Esophagus squamous epithelium (tissue), 5 donors: Measurements from ENCODE around the gene SRRM2. TPM values are rescaled to one million over a fixed set of nuclear protein-coding genes. Genes with fewer than 3 reads are reported as not detected.

Experiments used
- DNase-seq: peaks from one replicate; lab custom pipeline; 2025; lab: John Stamatoyannopoulos, UW
- H3K27ac ChIP-seq, 4 donors: fragments of 200-600 bp; sonication (generic); one replicate each; pipeline ENCODE4 v1.5.1; 2016 to 2019; ENCODE audit warnings: mild to moderate bottlenecking in 1 of 4
- H3K27me3 ChIP-seq, 4 donors: fragments of 200-600 bp; sonication (generic); 1 replicate in 3 of 4; 2 replicates in 1 of 4; pipeline versions ENCODE4 v1.5.1 to v1.6.0; 2017 to 2021; ENCODE audit warnings: antibody characterized with exemption in 1 of 4
- H3K36me3 ChIP-seq, 3 donors: fragments of 200-600 bp; sonication (generic); one replicate each; pipeline ENCODE4 v1.5.1; 2016 to 2019
- H3K4me1 ChIP-seq, 3 donors: fragments of 200-600 bp; sonication (generic); one replicate each; pipeline ENCODE4 v1.5.1; 2017 to 2019
- H3K4me3 ChIP-seq, 4 donors: fragments of 200-600 bp; sonication (generic); 1 replicate in 3 of 4; 2 replicates in 1 of 4; pipeline ENCODE4 v1.5.1; 2016 to 2019; ENCODE audit warnings: mild to moderate bottlenecking in 2 of 4, moderate library complexity in 1 of 4
- H3K9me3 ChIP-seq, 3 donors: fragments of 200-600 bp; sonication (generic); one replicate each; pipeline ENCODE4 v1.5.1; 2016 to 2019
- CTCF ChIP-seq, 6 experiments: fragments of 450-650 bp in 4 of 6; fragments of 200-600 bp in 2 of 6; sonication (generic) in 2 of 6; IDR thresholded peaks; one replicate each; pipeline ENCODE4 v1.5.1; 2016 to 2019; ENCODE audit warnings: antibody characterized with exemption in 6 of 6, mild to moderate bottlenecking in 4 of 6, moderate library complexity in 4 of 6
- POLR2A ChIP-seq, 4 donors: fragments of 450-650 bp; IDR thresholded peaks; one replicate each; pipeline ENCODE4 v1.6.1; 2017; ENCODE audit warnings: antibody characterized with exemption in 4 of 4, mild to moderate bottlenecking in 4 of 4, moderate library complexity in 3 of 4
- WGBS, 2 donors: methylation state at CpG; one replicate each; pipeline ENCODE4 v1.1.5; 2018; 5-methylcytosine and 5-hydroxymethylcytosine counted together
- intact Hi-C: fragments of 100-400 bp; cut with DNase I; formaldehyde crosslinking; loops from one replicate; pipeline ENCODE4 v1.15.0; 2022
- total RNA-seq, 4 donors: library from RNA; depleted of rRNA; stranded (reverse); fragments of >200 nt; gene quantifications; one replicate each; pipeline ENCODE4 v1.1.0, GENCODE V29; 2016
- donor health status: DM: yes; HTN: yes; CAD: no.

SRRM2 gene
- total RNA-seq, 4 donors from 2014 or later = 80.7 to 290 (median 233) TPM

GRCh38 chr16:2708955-2709587 is 43.4 kb upstream of the SRRM2 start:
- DNase-seq = no peak
- intact Hi-C loops = no loop called here
- Histone ChIP-seq H3K4me1 (peaks cover 0 to 8% (median 0%) of the 10 kb centered on the region in 3 donors), H3K27ac (no peak overlapping the region), H3K36me3 (peaks cover 17 to 62% (median 38%) of the 10 kb centered on the region in 3 donors), H3K4me3 (no peak overlapping the region), H3K9me3 (no peaks in the 10 kb centered on the region), H3K27me3 (no peaks in the 10 kb centered on the region)
- TF ChIP-seq POLR2A (IDR thresholded peaks at IDR 0.05) (no peak), CTCF (IDR thresholded peaks at IDR 0.05) (no peak)
- 97 to 99% methylated on average over 8 to 15 of the region's 22 CpGs for WGBS, 2 donors

DNA sequence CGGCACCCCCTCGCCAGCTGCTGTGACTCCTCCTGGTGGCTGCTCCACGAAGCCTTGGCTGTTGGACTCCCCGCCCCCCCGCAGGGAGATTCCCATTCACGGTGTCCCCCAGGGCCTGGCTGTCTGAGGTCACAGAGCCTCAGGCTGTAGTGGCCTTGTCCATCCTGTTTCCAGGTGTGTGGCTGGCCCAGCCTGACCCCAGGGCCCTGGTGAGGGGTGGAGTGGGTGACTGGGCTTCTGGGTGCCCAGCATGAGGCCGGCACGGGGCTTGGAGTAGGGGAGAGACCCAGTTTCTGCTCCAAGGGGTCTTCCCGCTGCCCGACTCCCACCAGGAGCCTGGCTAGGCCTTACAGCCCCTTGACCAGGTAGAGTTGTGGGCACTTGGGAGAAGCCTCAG is 42.9 kb upstream of the SRRM2 start:
- WGBS, 2 donors = 100% methylated on average over 1 of the region's 10 CpGs; no CpG with 5 or more reads in 1 of the 2 donors
- Histone ChIP-seq H3K27me3 (no peaks in the 10 kb centered on the region), H3K9me3 (no peaks in the 10 kb centered on the region), H3K4me1 (peaks cover 0 to 10% (median 0%) of the 10 kb centered on the region in 3 donors), H3K27ac (no peak overlapping the region), H3K4me3 (no peak overlapping the region), H3K36me3 (peaks cover 17 to 57% (median 38%) of the 10 kb centered on the region in 3 donors)
- TF ChIP-seq POLR2A (IDR thresholded peaks at IDR 0.05) = no peak
- TF ChIP-seq CTCF (IDR thresholded peaks at IDR 0.05) = no peak
- no peak for DNase-seq
- intact Hi-C loops = no loop called here

- Histone ChIP-seq H3K36me3 (peaks cover 17 to 52% (median 34%) of the 10 kb centered on the region in 3 donors), H3K4me1 (peaks cover 0 to 13% (median 2%) of the 10 kb centered on the region in 3 donors), H3K27me3 (peaks cover 0 to 2% (median 0%) of the 10 kb centered on the region in 4 donors), H3K27ac (no peak overlapping the region), H3K4me3 (no peak overlapping the region), H3K9me3 (no peaks in the 10 kb centered on the region)
- no peak for TF ChIP-seq POLR2A (IDR thresholded peaks at IDR 0.05)
- no peak for TF ChIP-seq CTCF (IDR thresholded peaks at IDR 0.05)
- intact Hi-C loops = no loop called here
- 73% methylated on average over 5 of the region's 20 CpGs; no CpG with 5 or more reads in 1 of the 2 donors for WGBS, 2 donors
- no peak for DNase-seq
These were observed 42.3 kb upstream of the SRRM2 start for GRCh38 chr16:2710021-2710710.

DNA sequence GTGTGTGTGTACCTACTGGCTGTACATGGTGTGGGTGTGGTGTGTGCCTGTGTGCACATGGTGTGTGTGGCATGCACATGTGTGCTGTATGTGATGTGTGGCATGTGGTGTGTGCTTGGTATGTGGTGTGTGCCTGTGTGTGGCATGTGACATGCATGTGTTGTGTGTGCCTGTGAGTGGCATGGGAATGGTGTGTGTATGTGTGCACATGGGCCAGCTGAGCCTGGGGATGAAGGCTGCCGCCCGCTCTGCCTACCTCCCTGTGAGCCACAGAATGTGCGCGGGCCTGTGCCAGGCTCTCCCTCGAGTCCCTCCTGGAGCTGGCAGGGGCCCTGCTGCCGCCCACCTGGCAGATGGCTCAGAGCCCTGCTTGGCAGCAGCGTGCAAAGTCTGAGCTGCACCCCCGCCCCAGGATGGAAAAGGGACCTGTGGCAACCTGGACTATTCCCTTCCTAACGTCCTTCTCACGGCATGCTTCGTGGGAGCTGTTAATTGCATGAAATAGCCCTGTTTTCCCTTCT is 41.7 kb upstream of the SRRM2 start:
- Histone ChIP-seq H3K4me3 (no peak overlapping the region), H3K4me1 (peaks cover 4 to 19% (median 5%) of the 10 kb centered on the region in 3 donors), H3K27ac (peak overlapping the region in 1 of 4 donors; percentile 52), H3K9me3 (no peaks in the 10 kb centered on the region), H3K27me3 (peaks cover 0 to 8% (median 0%) of the 10 kb centered on the region in 4 donors), H3K36me3 (peaks cover 15 to 45% (median 31%) of the 10 kb centered on the region in 3 donors)
- intact Hi-C loops = no loop called here
- TF ChIP-seq POLR2A (IDR thresholded peaks at IDR 0.05) (no peak), CTCF (IDR thresholded peaks at IDR 0.05) (no peak)
- DNase-seq = no peak
- WGBS, 2 donors = 48 to 51% methylated on average over 9 to 11 of the region's 11 CpGs
